Measurements from ENCODE around the gene FHDC1. TPM values are rescaled to one million over a fixed set of nuclear protein-coding genes. Genes with fewer than 3 reads are reported as not detected.

The FHDC1 gene
- total and polyA plus RNA-seq, 10 of the 15 experiments (the other 5 are each of a cell fraction or from before 2014, with no cell fraction given): 0.04 to 0.12 (median 0.06) TPM; not detected in 3

DNA sequence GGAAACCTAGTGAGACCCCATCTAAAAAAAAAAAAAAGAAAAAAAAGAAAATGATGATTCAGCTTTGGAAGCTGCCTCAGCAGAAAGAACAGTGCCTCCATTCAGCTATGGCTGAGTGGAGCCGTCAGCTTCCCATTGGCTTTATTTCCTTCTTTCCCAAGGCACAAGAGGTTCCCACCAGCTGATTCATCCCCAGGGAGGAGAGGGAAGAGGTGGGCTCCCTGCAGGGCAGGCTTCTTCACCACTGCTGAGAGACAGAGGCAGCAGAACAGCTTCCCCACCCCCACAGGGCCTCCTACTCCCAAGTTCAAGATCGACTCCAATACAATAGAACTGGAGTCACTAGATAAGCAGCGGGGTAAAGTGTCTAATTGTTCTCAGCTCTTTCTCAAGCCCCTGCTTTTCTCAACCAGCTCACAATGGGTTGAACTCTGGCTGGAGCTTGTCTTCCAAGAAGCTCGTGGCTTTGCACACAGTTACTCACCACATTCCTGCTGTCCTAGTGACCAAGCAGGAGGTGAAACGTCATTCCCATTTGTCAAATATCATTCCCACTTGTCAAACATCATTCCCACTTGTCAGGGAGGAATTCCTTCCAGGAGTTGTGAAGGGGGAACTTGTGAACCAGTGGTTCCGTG lies 47.8 kb downstream of the FHDC1 start:
- DNase-seq (ENCODE audit: low read depth, low spot score): no peak
- Histone ChIP-seq H3K79me2 (ENCODE audit: control insufficient read depth, insufficient read depth, low read length) (no peaks in the 10 kb centered on the region), H3K9me3 (replicated peaks; ENCODE audit: control insufficient read depth, insufficient read depth, low read length) (no peaks in the 10 kb centered on the region), H3K9ac (ENCODE audit: control insufficient read depth, insufficient read depth, low read length) (no peak overlapping the region), H3K27ac (ENCODE audit: control insufficient read depth, insufficient read depth) (no peak overlapping the region), H3K4me3 (no peak overlapping the region), H3K4me2 (ENCODE audit: control insufficient read depth, insufficient read depth) (no peak overlapping the region), H4K20me1 (ENCODE audit: control insufficient read depth, insufficient read depth) (no peaks in the 10 kb centered on the region), H3K36me3 (ENCODE audit: control insufficient read depth in 2 of 2, insufficient read depth in 2 of 2, low read length in 1 of 2) (no peaks in the 10 kb centered on the region), H3K27me3 (replicated peaks in 1 of 2; ENCODE audit: control insufficient read depth in 2 of 2, insufficient read depth in 2 of 2, low read length in 1 of 2) (peaks cover 0 to 3% of the 10 kb centered on the region in 2 experiments; a peak in 2 of 4 replicates), H2AFZ (ENCODE audit: control insufficient read depth, low read depth, low read length) (no peak overlapping the region), H3K4me1 (ENCODE audit: control insufficient read depth, insufficient read depth, low read length) (no peaks in the 10 kb centered on the region)
- no TSS peak for BruUV-seq (replicated peaks)
- no peak for FAIRE-seq
- ChIA-PET RAD21 (ENCODE audit: unreplicated experiment) (no interaction called here), SMC1A (ENCODE audit: uncharacterized antibody, unreplicated experiment) (interaction anchor here (0.5 to 1.6 kb wide), 3 partner anchors 14 to 176 kb away, joined by 3 to 4 read pairs (median 4); no protein-coding TSS in a partner anchor), CTCF (interaction anchor here (1.1 to 1.3 kb wide), 2 partner anchors 102 to 135 kb away, joined by 3 to 4 read pairs; no protein-coding TSS in a partner anchor), POLR2A (no interaction called here)
- TF ChIP-seq ESRRA (IDR thresholded peaks at IDR 0.05; ENCODE audit: low read length) (no peak), RAD51 (IDR thresholded peaks at IDR 0.05) (no peak), BRCA1 (IDR thresholded peaks at IDR 0.05; ENCODE audit: low read depth, low read length) (no peak), ZNF622 (IDR thresholded peaks at IDR 0.05) (no peak), ASH2L (IDR thresholded peaks at IDR 0.05; ENCODE audit: borderline replicate concordance, low read depth) (no peak), TAF1 (IDR thresholded peaks at IDR 0.05; ENCODE audit: borderline replicate concordance, low read depth, low read length) (no peak), NFXL1 (IDR thresholded peaks at IDR 0.05; ENCODE audit: borderline replicate concordance) (no peak), CBX3 (IDR thresholded peaks at IDR 0.05; ENCODE audit: borderline replicate concordance, low read depth) (no peak), RUNX3 (IDR thresholded peaks at IDR 0.05; ENCODE audit: low read length) (no peak), TARDBP (IDR thresholded peaks at IDR 0.05; ENCODE audit: borderline replicate concordance) (no peak), NFYB (IDR thresholded peaks at IDR 0.05; ENCODE audit: insufficient read depth, low read depth, low read length) (no peak), POLR2AphosphoS5 (IDR thresholded peaks at IDR 0.05; ENCODE audit: low read length) (no peak)
- TF ChIP-seq, protein P1, sequence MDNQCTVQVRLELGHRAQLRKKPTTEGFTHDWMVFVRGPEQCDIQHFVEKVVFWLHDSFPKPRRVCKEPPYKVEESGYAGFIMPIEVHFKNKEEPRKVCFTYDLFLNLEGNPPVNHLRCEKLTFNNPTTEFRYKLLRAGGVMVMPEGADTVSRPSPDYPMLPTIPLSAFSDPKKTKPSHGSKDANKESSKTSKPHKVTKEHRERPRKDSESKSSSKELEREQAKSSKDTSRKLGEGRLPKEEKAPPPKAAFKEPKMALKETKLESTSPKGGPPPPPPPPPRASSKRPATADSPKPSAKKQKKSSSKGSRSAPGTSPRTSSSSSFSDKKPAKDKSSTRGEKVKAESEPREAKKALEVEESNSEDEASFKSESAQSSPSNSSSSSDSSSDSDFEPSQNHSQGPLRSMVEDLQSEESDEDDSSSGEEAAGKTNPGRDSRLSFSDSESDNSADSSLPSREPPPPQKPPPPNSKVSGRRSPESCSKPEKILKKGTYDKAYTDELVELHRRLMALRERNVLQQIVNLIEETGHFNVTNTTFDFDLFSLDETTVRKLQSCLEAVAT (IDR thresholded peaks at IDR 0.05): no peak
- TF ChIP-seq, protein P2, sequence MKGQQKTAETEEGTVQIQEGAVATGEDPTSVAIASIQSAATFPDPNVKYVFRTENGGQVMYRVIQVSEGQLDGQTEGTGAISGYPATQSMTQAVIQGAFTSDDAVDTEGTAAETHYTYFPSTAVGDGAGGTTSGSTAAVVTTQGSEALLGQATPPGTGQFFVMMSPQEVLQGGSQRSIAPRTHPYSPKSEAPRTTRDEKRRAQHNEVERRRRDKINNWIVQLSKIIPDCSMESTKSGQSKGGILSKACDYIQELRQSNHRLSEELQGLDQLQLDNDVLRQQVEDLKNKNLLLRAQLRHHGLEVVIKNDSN (IDR thresholded peaks at IDR 0.05; ENCODE audit: borderline replicate concordance, extremely low read length, insufficient read depth, low read depth, low read length): no peak
- TF ChIP-seq, protein P3, sequence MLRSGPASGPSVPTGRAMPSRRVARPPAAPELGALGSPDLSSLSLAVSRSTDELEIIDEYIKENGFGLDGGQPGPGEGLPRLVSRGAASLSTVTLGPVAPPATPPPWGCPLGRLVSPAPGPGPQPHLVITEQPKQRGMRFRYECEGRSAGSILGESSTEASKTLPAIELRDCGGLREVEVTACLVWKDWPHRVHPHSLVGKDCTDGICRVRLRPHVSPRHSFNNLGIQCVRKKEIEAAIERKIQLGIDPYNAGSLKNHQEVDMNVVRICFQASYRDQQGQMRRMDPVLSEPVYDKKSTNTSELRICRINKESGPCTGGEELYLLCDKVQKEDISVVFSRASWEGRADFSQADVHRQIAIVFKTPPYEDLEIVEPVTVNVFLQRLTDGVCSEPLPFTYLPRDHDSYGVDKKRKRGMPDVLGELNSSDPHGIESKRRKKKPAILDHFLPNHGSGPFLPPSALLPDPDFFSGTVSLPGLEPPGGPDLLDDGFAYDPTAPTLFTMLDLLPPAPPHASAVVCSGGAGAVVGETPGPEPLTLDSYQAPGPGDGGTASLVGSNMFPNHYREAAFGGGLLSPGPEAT (IDR thresholded peaks at IDR 0.05; ENCODE audit: low read depth): no peak
- 17% methylated on average over 6 of the region's 6 CpGs for WGBS (ENCODE audit: insufficient coverage, insufficient replicate concordance, low lambda C conversion rate, missing lambda C conversion rate)
- no peak for ATAC-seq
- intact Hi-C loops (cut with micrococcal nuclease; ENCODE audit: unreplicated experiment): no loop called here
- in situ Hi-C loops (cut with MboI): no loop called here
